Trophoblast cell (in vitro differentiated cells and primary cell): ENCODE measurements around the gene CACNA1D.

Experiments
- DNase-seq, 2 donors: peaks; one replicate each; pipeline ENCODE4 v3.0.0-alpha.2; 2016
- H2AFZ ChIP-seq: 2 replicates; pipeline ENCODE4 v1.6.1; 2013; ENCODE audit warnings: low read length, moderate library complexity, mild to moderate bottlenecking; ENCODE audit not compliant: insufficient read depth, poor library complexity
- H2AK5ac ChIP-seq: 2 replicates; pipeline ENCODE4 v1.6.1; 2013; ENCODE audit warnings: mild to moderate bottlenecking, low read length
- H2BK120ac ChIP-seq: 2 replicates; pipeline ENCODE4 v1.6.1; 2013; ENCODE audit warnings: low read length, mild to moderate bottlenecking, moderate library complexity; ENCODE audit not compliant: insufficient read depth, poor library complexity
- H2BK12ac ChIP-seq: 2 replicates; pipeline ENCODE4 v1.6.1; 2013; ENCODE audit warnings: mild to moderate bottlenecking, low read length, moderate library complexity
- H2BK5ac ChIP-seq: 2 replicates; pipeline ENCODE4 v1.6.1; 2013; ENCODE audit warnings: low read length, low read depth, moderate library complexity, mild to moderate bottlenecking; ENCODE audit not compliant: poor library complexity
- H3K14ac ChIP-seq: 2 replicates; pipeline ENCODE4 v1.6.1; 2013; ENCODE audit warnings: mild to moderate bottlenecking, low read length
- H3K18ac ChIP-seq: 2 replicates; pipeline ENCODE4 v1.6.1; 2013; ENCODE audit warnings: mild to moderate bottlenecking, low read length
- H3K23ac ChIP-seq: 2 replicates; pipeline ENCODE4 v1.6.1; 2013; ENCODE audit warnings: low read length
- H3K27ac ChIP-seq: 2 replicates; pipeline ENCODE4 v1.5.1; 2013; ENCODE audit warnings: low read depth, mild to moderate bottlenecking, inconsistent platforms, low read length, moderate library complexity
- H3K27me3 ChIP-seq: 2 replicates; pipeline ENCODE4 v1.6.1; 2013; ENCODE audit warnings: inconsistent platforms, mild to moderate bottlenecking, low read length, moderate library complexity; ENCODE audit not compliant: insufficient read depth
- H3K36me3 ChIP-seq, 2 experiments: 1 replicate in 1 of 2; 2 replicates in 1 of 2; pipeline ENCODE4 v1.6.1; 2013; ENCODE audit warnings: low read length in 2 of 2, mild to moderate bottlenecking in 2 of 2, moderate library complexity in 1 of 2; ENCODE audit not compliant: insufficient read depth in 2 of 2, control insufficient read depth in 1 of 2
- H3K4ac ChIP-seq: 2 replicates; pipeline ENCODE4 v1.6.1; 2013; ENCODE audit warnings: low read depth, mild to moderate bottlenecking, low read length, moderate library complexity
- H3K4me1 ChIP-seq, 2 experiments: 1 replicate in 1 of 2; 2 replicates in 1 of 2; pipeline ENCODE4 v1.6.1; 2013; ENCODE audit warnings: low read length in 2 of 2, mild to moderate bottlenecking in 2 of 2, moderate library complexity in 1 of 2; ENCODE audit not compliant: insufficient read depth in 2 of 2, control insufficient read depth in 1 of 2
- H3K4me2 ChIP-seq: 2 replicates; pipeline ENCODE4 v1.6.1; 2013; ENCODE audit warnings: inconsistent platforms, mild to moderate bottlenecking, low read length, moderate library complexity
- H3K4me3 ChIP-seq: 2 replicates; pipeline ENCODE4 v1.5.1; 2013; ENCODE audit warnings: mild to moderate bottlenecking, low read depth, low read length, inconsistent platforms
- H3K79me1 ChIP-seq: one replicate; pipeline ENCODE4 v1.6.1; 2013; ENCODE audit warnings: low read length
- H3K79me2 ChIP-seq: 2 replicates; pipeline ENCODE4 v1.6.1; 2013; ENCODE audit warnings: low read length, mild to moderate bottlenecking; ENCODE audit not compliant: control insufficient read depth, insufficient read depth, poor library complexity
- H3K9ac ChIP-seq: 2 replicates; pipeline ENCODE4 v1.6.1; 2013; ENCODE audit warnings: mild to moderate bottlenecking, low read length
- H3K9me3 ChIP-seq: 2 replicates; pipeline ENCODE4 v1.6.1; 2013; ENCODE audit warnings: low read depth, mild to moderate bottlenecking, control low read depth, inconsistent platforms, low read length; ENCODE audit not compliant: insufficient read depth
- H4K12ac ChIP-seq: 2 replicates; pipeline ENCODE4 v1.6.1; 2013; ENCODE audit warnings: low read depth, mild to moderate bottlenecking, low read length, moderate library complexity
- H4K8ac ChIP-seq: 2 replicates; pipeline ENCODE4 v1.6.1; 2013; ENCODE audit warnings: low read depth, mild to moderate bottlenecking, low read length, moderate library complexity
- H4K91ac ChIP-seq: one replicate; pipeline ENCODE4 v1.6.1; 2013; ENCODE audit warnings: low read depth, mild to moderate bottlenecking, low read length, moderate library complexity
- WGBS: extraction: QIAGEN DNeasy Blood & Tissue Kit; methylation state at CpG from one replicate; pipeline ENCODE4 v1.1.7; 2013; ENCODE audit warnings: missing lambda C conversion rate; ENCODE audit not compliant: insufficient read length, insufficient coverage; ENCODE audit errors: extremely low coverage; 5-methylcytosine and 5-hydroxymethylcytosine counted together

CACNA1D gene

GRCh38 chr3:53518495-53518981 lies 24.1 kb downstream of the CACNA1D start:
- no CpG with 5 or more reads among the region's 6 CpGs for WGBS
- Histone ChIP-seq H2AK5ac (no peak overlapping the region), H3K27ac (no peak overlapping the region), H2BK120ac (no peak overlapping the region), H3K27me3 (no peaks in the 10 kb centered on the region), H2BK12ac (no peak overlapping the region), H3K4me3 (no peak overlapping the region), H3K79me2 (no peaks in the 10 kb centered on the region), H3K4me2 (no peak overlapping the region), H3K9me3 (no peaks in the 10 kb centered on the region), H3K36me3 (no peaks in the 10 kb centered on the region), H3K23ac (no peak overlapping the region), H4K91ac (no peak overlapping the region), H3K4me1 (no peaks in the 10 kb centered on the region), H4K12ac (no peak overlapping the region), H2AFZ (no peak overlapping the region), H4K8ac (no peak overlapping the region), H3K79me1 (no peaks in the 10 kb centered on the region), H3K18ac (no peak overlapping the region), H3K14ac (no peak overlapping the region), H3K9ac (no peak overlapping the region), H2BK5ac (no peak overlapping the region), H3K4ac (no peak overlapping the region)
- DNase-seq: peak; percentile 26 to 66

- H3K4me3 ChIP-seq: no peak overlapping the region
- no peak overlapping the region for H4K8ac ChIP-seq
- no peak overlapping the region for H2BK5ac ChIP-seq
- no peaks in the 10 kb centered on the region for H3K4me1 ChIP-seq
- H3K14ac ChIP-seq: no peak overlapping the region
- H2AK5ac ChIP-seq: no peak overlapping the region
- H2BK12ac ChIP-seq: no peak overlapping the region
- no peaks in the 10 kb centered on the region for H3K36me3 ChIP-seq
- H2AFZ ChIP-seq: no peak overlapping the region
- H3K4ac ChIP-seq: no peak overlapping the region
- no peak overlapping the region for H3K4me2 ChIP-seq
- no peak overlapping the region for H2BK120ac ChIP-seq
- no peak overlapping the region for H4K12ac ChIP-seq
- H3K9ac ChIP-seq: no peak overlapping the region
- DNase-seq: peak in 1 of 2 donors; percentile 42
- H3K79me1 ChIP-seq: no peaks in the 10 kb centered on the region
- no peaks in the 10 kb centered on the region for H3K27me3 ChIP-seq
- H3K9me3 ChIP-seq: no peaks in the 10 kb centered on the region
- no peak overlapping the region for H3K23ac ChIP-seq
- H3K79me2 ChIP-seq: no peaks in the 10 kb centered on the region
- H3K18ac ChIP-seq: no peak overlapping the region
- WGBS: no CpG with 5 or more reads among the region's 6 CpGs
- no peak overlapping the region for H3K27ac ChIP-seq
- no peak overlapping the region for H4K91ac ChIP-seq
These were observed 24.8 kb downstream of the CACNA1D start for GRCh38 chr3:53519065-53519709.

DNA sequence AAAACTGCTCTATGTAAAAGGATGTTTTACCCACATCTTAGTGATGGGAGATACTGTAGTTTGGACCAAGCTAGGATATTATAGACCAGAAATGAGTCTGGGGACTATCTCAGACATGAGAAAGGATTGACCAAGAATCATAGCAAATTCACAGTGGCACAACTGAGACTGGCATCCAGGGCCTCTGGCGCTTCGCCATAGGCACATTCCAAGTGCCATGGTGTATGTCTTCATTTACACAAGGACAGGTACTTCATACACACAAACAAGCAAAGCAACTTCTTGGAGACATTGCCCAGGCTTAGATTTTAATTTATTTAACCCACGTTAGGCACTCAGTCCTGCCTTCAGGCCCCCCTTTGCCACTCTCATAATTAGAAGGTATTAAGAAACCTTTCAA lies 28.9 kb downstream of the CACNA1D start:
- DNase-seq: no peak
- H4K12ac ChIP-seq: no peak overlapping the region
- no peak overlapping the region for H3K18ac ChIP-seq
- no peak overlapping the region for H2BK120ac ChIP-seq
- no peak overlapping the region for H2AFZ ChIP-seq
- no peak overlapping the region for H3K4ac ChIP-seq
- H3K23ac ChIP-seq: no peak overlapping the region
- H3K4me3 ChIP-seq: no peak overlapping the region
- no peaks in the 10 kb centered on the region for H3K79me2 ChIP-seq
- H3K4me2 ChIP-seq: no peak overlapping the region
- no peak overlapping the region for H2BK12ac ChIP-seq
- no peak overlapping the region for H2AK5ac ChIP-seq
- peaks cover 0 to 2% of the 10 kb centered on the region in 2 experiments for H3K36me3 ChIP-seq
- H3K79me1 ChIP-seq: peaks cover 4% of the 10 kb centered on the region
- H3K27ac ChIP-seq: no peak overlapping the region
- peaks cover 7 to 8% of the 10 kb centered on the region in 2 experiments for H3K4me1 ChIP-seq
- H4K91ac ChIP-seq: no peak overlapping the region
- H2BK5ac ChIP-seq: no peak overlapping the region
- H3K9ac ChIP-seq: no peak overlapping the region
- H3K9me3 ChIP-seq: no peaks in the 10 kb centered on the region
- H3K27me3 ChIP-seq: no peaks in the 10 kb centered on the region
- WGBS: no CpG with 5 or more reads among the region's 3 CpGs
- H3K14ac ChIP-seq: no peak overlapping the region
- H4K8ac ChIP-seq: no peak overlapping the region

GRCh38 chr3:53524566-53524965 lies 30.2 kb downstream of the CACNA1D start:
- Histone ChIP-seq H2BK5ac (peak overlapping the region; percentile 70), H4K12ac (no peak overlapping the region), H3K9ac (no peak overlapping the region), H3K9me3 (no peaks in the 10 kb centered on the region), H3K4ac (peak overlapping the region; percentile 59), H3K18ac (no peak overlapping the region), H2BK120ac (peak overlapping the region; percentile 64), H3K27ac (no peak overlapping the region), H2AFZ (peak overlapping the region; percentile 77), H3K14ac (peak overlapping the region; percentile 81), H4K8ac (no peak overlapping the region), H3K4me3 (no peak overlapping the region), H3K27me3 (no peaks in the 10 kb centered on the region), H3K79me2 (no peaks in the 10 kb centered on the region), H3K79me1 (peaks cover 4% of the 10 kb centered on the region), H3K36me3 (peaks cover 0 to 2% of the 10 kb centered on the region in 2 experiments), H2BK12ac (peak overlapping the region; percentile 94), H3K4me2 (no peak overlapping the region), H2AK5ac (peak overlapping the region; percentile 90), H4K91ac (peak overlapping the region; percentile 84), H3K4me1 (peaks cover 7 to 8% of the 10 kb centered on the region in 2 experiments), H3K23ac (no peak overlapping the region)
- DNase-seq: no peak
- no CpG with 5 or more reads among the region's 1 CpG for WGBS
